H9 (cell line): ENCODE results near the gene RPS14. TPM values are rescaled to one million over a fixed set of nuclear protein-coding genes. Genes with fewer than 3 reads are reported as not detected.
"Not testable (repeated sequence)": the region's sequence is repeated elsewhere in the genome, so short reads cannot be mapped to it uniquely, and the experiment has no call there.

Source experiments
- DNase-seq: peaks from one replicate; pipeline ENCODE4 v3.0.0-alpha.2; 2017
- H2AFZ ChIP-seq: one replicate; pipeline ENCODE4 v1.6.1; 2013; ENCODE audit warnings: mild to moderate bottlenecking, low read length, control low read depth, moderate library complexity
- H2AK5ac ChIP-seq: 2 replicates; pipeline ENCODE4 v1.6.1; 2013; ENCODE audit warnings: low read length, control low read depth, mixed read lengths; ENCODE audit not compliant: insufficient read length
- H2BK120ac ChIP-seq: one replicate; pipeline ENCODE4 v1.6.1; 2013; ENCODE audit warnings: low read depth, mild to moderate bottlenecking, low read length, control low read depth, inconsistent platforms; ENCODE audit not compliant: poor library complexity, severe bottlenecking
- H2BK12ac ChIP-seq: 2 replicates; pipeline ENCODE4 v1.6.1; 2013; ENCODE audit warnings: low read length, control low read depth, mixed read lengths, low read depth; ENCODE audit not compliant: insufficient read length
- H2BK15ac ChIP-seq: 2 replicates; pipeline ENCODE4 v1.6.1; 2013; ENCODE audit warnings: low read depth, low read length, control low read depth
- H2BK20ac ChIP-seq: one replicate; pipeline ENCODE4 v1.6.1; 2013; ENCODE audit warnings: low read depth, mild to moderate bottlenecking, low read length, control low read depth, inconsistent platforms; ENCODE audit not compliant: poor library complexity, severe bottlenecking
- H2BK5ac ChIP-seq: 2 replicates; pipeline ENCODE4 v1.6.1; 2013; ENCODE audit warnings: low read length, control low read depth, mixed read lengths; ENCODE audit not compliant: insufficient read length
- H3K14ac ChIP-seq: 2 replicates; pipeline ENCODE4 v1.6.1; 2013; ENCODE audit warnings: low read length, control low read depth; ENCODE audit not compliant: insufficient read depth
- H3K18ac ChIP-seq: 2 replicates; pipeline ENCODE4 v1.6.1; 2013; ENCODE audit warnings: low read depth, mild to moderate bottlenecking, mixed read lengths, low read length, control low read depth; ENCODE audit not compliant: insufficient read length
- H3K23ac ChIP-seq: 2 replicates; pipeline ENCODE4 v1.6.1; 2013; ENCODE audit warnings: low read length, control low read depth, mixed read lengths, low read depth; ENCODE audit not compliant: insufficient read length
- H3K23me2 ChIP-seq: 2 replicates; pipeline ENCODE4 v1.6.1; 2013; ENCODE audit warnings: low read depth, mild to moderate bottlenecking, mixed read lengths, low read length, control low read depth; ENCODE audit not compliant: insufficient read length, poor library complexity, severe bottlenecking
- H3K27ac ChIP-seq: 2 replicates; pipeline ENCODE4 v1.5.1; 2013; ENCODE audit warnings: low read length, control low read depth, mixed read lengths, low read depth; ENCODE audit not compliant: insufficient read length
- H3K27me3 ChIP-seq: 2 replicates; pipeline ENCODE4 v1.6.1; 2013; ENCODE audit warnings: low read length, control low read depth, inconsistent platforms; ENCODE audit not compliant: insufficient read depth
- H3K4ac ChIP-seq: 2 replicates; pipeline ENCODE4 v1.6.1; 2013; ENCODE audit warnings: low read depth, mild to moderate bottlenecking, control low read depth, inconsistent platforms, low read length, moderate library complexity
- H3K4me1 ChIP-seq: 2 replicates; pipeline ENCODE4 v1.6.1; 2013; ENCODE audit warnings: low read length, control low read depth, inconsistent platforms; ENCODE audit not compliant: insufficient read depth
- H3K4me2 ChIP-seq: 2 replicates; pipeline ENCODE4 v1.6.1; 2013; ENCODE audit warnings: low read length, control low read depth, mixed read lengths; ENCODE audit not compliant: insufficient read length, insufficient read depth
- H3K56ac ChIP-seq: 2 replicates; pipeline ENCODE4 v1.6.1; 2013; ENCODE audit warnings: low read depth, mild to moderate bottlenecking, mixed read lengths, low read length, control low read depth; ENCODE audit not compliant: insufficient read length
- H3K79me1 ChIP-seq: 2 replicates; pipeline ENCODE4 v1.6.1; 2013; ENCODE audit warnings: low read depth, mild to moderate bottlenecking, moderate library complexity, low read length, control low read depth, inconsistent platforms; ENCODE audit not compliant: insufficient read depth, poor library complexity, severe bottlenecking
- H3K79me2 ChIP-seq: 2 replicates; pipeline ENCODE4 v1.6.1; 2013; ENCODE audit warnings: low read length, control low read depth, inconsistent platforms; ENCODE audit not compliant: insufficient read depth
- H3K9ac ChIP-seq: 2 replicates; pipeline ENCODE4 v1.6.1; 2013; ENCODE audit warnings: low read length, control low read depth, mixed read lengths; ENCODE audit not compliant: insufficient read length; ENCODE audit errors: extremely low read depth
- H3K9me3 ChIP-seq: one replicate; pipeline ENCODE4 v1.6.1; 2013; ENCODE audit warnings: low read depth, low read length, inconsistent platforms; ENCODE audit not compliant: control insufficient read depth
- H3T11ph ChIP-seq: one replicate; pipeline ENCODE4 v1.6.1; 2013; ENCODE audit warnings: mild to moderate bottlenecking, low read length, control low read depth, inconsistent platforms
- H4K20me1 ChIP-seq: one replicate; pipeline ENCODE4 v1.6.1; 2013; ENCODE audit not compliant: control insufficient read depth, insufficient read length, insufficient read depth
- H4K5ac ChIP-seq: 2 replicates; pipeline ENCODE4 v1.6.1; 2013; ENCODE audit warnings: low read depth, mild to moderate bottlenecking, mixed read lengths, low read length, control low read depth; ENCODE audit not compliant: insufficient read length
- H4K8ac ChIP-seq: replicated peaks from 2 replicates; pipeline ENCODE4 v1.6.1; 2013; ENCODE audit warnings: low read length, control low read depth, mixed read lengths, low read depth; ENCODE audit not compliant: insufficient read length
- H4K91ac ChIP-seq: 2 replicates; pipeline ENCODE4 v1.6.1; 2013; ENCODE audit warnings: low read depth, mild to moderate bottlenecking, moderate library complexity, mixed read lengths, low read length, control low read depth; ENCODE audit not compliant: insufficient read length
- H3K27ac Mint-ChIP-seq, 3 experiments: 2 replicates in 2 of 3; 3 replicates in 1 of 3; pipeline ENCODE4 v1.8.0; 2020 to 2021; ENCODE audit warnings: mixed read lengths in 3 of 3, mild to moderate bottlenecking in 1 of 3, moderate library complexity in 1 of 3
- H3K27me3 Mint-ChIP-seq: 2 replicates; pipeline ENCODE4 v1.8.0; 2021; ENCODE audit warnings: low read depth, mild to moderate bottlenecking, moderate library complexity, mixed read lengths
- H3K36me3 Mint-ChIP-seq, 3 experiments: 2 replicates in 2 of 3; 3 replicates in 1 of 3; pipeline ENCODE4 v1.8.0; 2020 to 2021; ENCODE audit warnings: low read depth in 3 of 3, mixed read lengths in 3 of 3; ENCODE audit not compliant: insufficient read depth in 1 of 3
- H3K4me1 Mint-ChIP-seq, 2 experiments: 2 replicates each; pipeline ENCODE4 v1.8.0; 2020; ENCODE audit warnings: mixed read lengths in 2 of 2
- H3K4me3 Mint-ChIP-seq, 2 experiments: 2 replicates in 1 of 2; 3 replicates in 1 of 2; pipeline ENCODE4 v1.8.0; 2020 to 2021; ENCODE audit warnings: mild to moderate bottlenecking in 2 of 2, mixed read lengths in 2 of 2, moderate library complexity in 1 of 2
- H3K9me3 Mint-ChIP-seq, 2 experiments: 2 replicates in 1 of 2; 3 replicates in 1 of 2; pipeline ENCODE4 v1.8.0; 2020; ENCODE audit warnings: mild to moderate bottlenecking in 2 of 2, mixed read lengths in 2 of 2, moderate library complexity in 1 of 2
- CTCF ChIP-seq: fragments of 200-600 bp; sonication (generic); conservative IDR thresholded peaks from 3 replicates; pipeline ENCODE4 v1.8.0; 2021; ENCODE audit warnings: antibody characterized with exemption, mild to moderate bottlenecking
- WGBS: extraction: QIAGEN DNeasy Blood & Tissue Kit; methylation state at CpG from one replicate; pipeline ENCODE4 v1.1.7; 2013; ENCODE audit warnings: missing lambda C conversion rate, low lambda C conversion rate, mixed read lengths; ENCODE audit not compliant: insufficient read length; ENCODE audit errors: extremely low coverage; 5-methylcytosine and 5-hydroxymethylcytosine counted together
- total RNA-seq: library from RNA; stranded (reverse); gene quantifications from 2 replicates; pipeline ENCODE4 v1.2.1, GENCODE V29; 2021

Gene RPS14
- total RNA-seq, 1 experiment from 2014 or later, result 2,533 TPM

GRCh38 chr5:150428106-150428876 is 21.2 kb downstream of the RPS14 start:
- H3K4me1 ChIP-seq, result no peaks in the 10 kb centered on the region
- no peak overlapping the region; the same call in 1 of the 2 replicates for H3K14ac ChIP-seq
- no CpG with 5 or more reads among the region's 18 CpGs for WGBS
- H3K4me3 Mint-ChIP-seq, result no peak overlapping the region
- H2BK20ac ChIP-seq, result no peak overlapping the region
- no peaks in the 10 kb centered on the region for H3K9me3 ChIP-seq
- H3K79me1 ChIP-seq, result no peaks in the 10 kb centered on the region
- H2BK12ac ChIP-seq, result no peak overlapping the region
- no peak overlapping the region for H3K27ac ChIP-seq
- H3K9ac ChIP-seq, result no peak overlapping the region
- H3K36me3 Mint-ChIP-seq, result no peaks in the 10 kb centered on the region; a peak in 1 of 7 replicates
- peaks cover 0 to 3% of the 10 kb centered on the region in 2 experiments; a peak in 1 of 5 replicates for H3K9me3 Mint-ChIP-seq
- no peak overlapping the region for H4K91ac ChIP-seq
- no peak overlapping the region for H3K4ac ChIP-seq
- no peak overlapping the region for H4K5ac ChIP-seq
- H2BK15ac ChIP-seq, result no peak overlapping the region
- no peak for TF ChIP-seq CTCF
- no peak overlapping the region for H3K18ac ChIP-seq
- no peak overlapping the region for H2BK120ac ChIP-seq
- H3K27me3 Mint-ChIP-seq, result peaks cover 5% of the 10 kb centered on the region
- peak overlapping the region in 1 of 3 experiments; percentile 52; a peak in 2 of 7 replicates for H3K27ac Mint-ChIP-seq
- no peak overlapping the region for H3T11ph ChIP-seq
- no peak overlapping the region for H4K8ac ChIP-seq
- H2AFZ ChIP-seq, result no peak overlapping the region
- H3K27me3 ChIP-seq, result no peaks in the 10 kb centered on the region
- H4K20me1 ChIP-seq, result no peaks in the 10 kb centered on the region
- no peak overlapping the region for H2AK5ac ChIP-seq
- no peaks in the 10 kb centered on the region for H3K79me2 ChIP-seq
- DNase-seq, result no peak
- H3K4me1 Mint-ChIP-seq, result no peaks in the 10 kb centered on the region
- H3K23ac ChIP-seq, result no peak overlapping the region
- no peak overlapping the region for H2BK5ac ChIP-seq
- no peak overlapping the region for H3K56ac ChIP-seq
- H3K4me2 ChIP-seq, result no peak overlapping the region
- H3K23me2 ChIP-seq, result no peaks in the 10 kb centered on the region

- not testable (repeated sequence) for H3K27me3 Mint-ChIP-seq, H2BK120ac ChIP-seq, H3T11ph ChIP-seq, H2BK12ac ChIP-seq, H3K14ac ChIP-seq, H3K18ac ChIP-seq, H3K4ac ChIP-seq, H4K8ac ChIP-seq, H3K36me3 Mint-ChIP-seq, H2BK15ac ChIP-seq, H4K91ac ChIP-seq, H3K4me1 Mint-ChIP-seq, H3K9me3 ChIP-seq, H3K4me1 ChIP-seq, H2BK5ac ChIP-seq, H3K27ac Mint-ChIP-seq, H3K27ac ChIP-seq, H3K9ac ChIP-seq, H3K4me3 Mint-ChIP-seq, H3K27me3 ChIP-seq, H3K4me2 ChIP-seq, H3K79me2 ChIP-seq, H4K20me1 ChIP-seq, H2AFZ ChIP-seq, H2BK20ac ChIP-seq, H3K79me1 ChIP-seq, H3K9me3 Mint-ChIP-seq, H2AK5ac ChIP-seq, H3K23me2 ChIP-seq, H3K56ac ChIP-seq, H3K23ac ChIP-seq, H4K5ac ChIP-seq, DNase-seq
- WGBS, result no CpG with 5 or more reads among the region's 9 CpGs
Measured at GRCh38 chr5:150426165-150426564, 23.4 kb downstream of the RPS14 start.
